ENCODE data around the gene PCDHGA3.
"Not testable (repeated sequence)": the region's sequence is repeated elsewhere in the genome, so short reads cannot be mapped to it uniquely, and the experiment has no call there.

The PCDHGA3 gene

GRCh38 chr5:141382469-141383294 lies 39.1 kb downstream of the PCDHGA3 start, which contains the start of gene PCDHGA7:
PCDHGA7 (plus strand) TSS chr5:141382742; CDS start chr5:141382900, 158 bp downstream.
- H3K4me3 ChIP-seq (ENCODE audit: low read depth, low read length) = no peak within 1 kb of the TSS

GRCh38 chr5:141383345-141383744 lies 39.7 kb downstream of the PCDHGA3 start:
- no peak overlapping the region for H3K4me3 ChIP-seq (ENCODE audit: low read depth, low read length)

GRCh38 chr5:141384471-141385267 lies 41.0 kb downstream of the PCDHGA3 start:
- H3K4me3 ChIP-seq (ENCODE audit: low read depth, low read length) = no peak overlapping the region

- peak within 1 kb of the TSS; percentile 25 for H3K4me3 ChIP-seq (ENCODE audit: low read depth, low read length)
Measured at GRCh38 chr5:141387557-141388311, 44.1 kb downstream of the PCDHGA3 start, which contains the start of gene PCDHGB4. PCDHGB4 (plus strand) TSS chr5:141387698; CDS start chr5:141387885, 187 bp downstream.

GRCh38 chr5:141388661-141389060 lies 45.0 kb downstream of the PCDHGA3 start:
- no peak overlapping the region for H3K4me3 ChIP-seq (ENCODE audit: low read depth, low read length)

GRCh38 chr5:141389153-141390042 lies 45.8 kb downstream of the PCDHGA3 start:
- H3K4me3 ChIP-seq (ENCODE audit: low read depth, low read length) = no peak overlapping the region

- no peak within 1 kb of the TSS for H3K4me3 ChIP-seq (ENCODE audit: low read depth, low read length)
Measured at GRCh38 chr5:141392429-141393198, 49.0 kb downstream of the PCDHGA3 start, which contains the start of gene PCDHGA8. PCDHGA8 (plus strand) TSS chr5:141392633; CDS start chr5:141392814, 181 bp downstream.

GRCh38 chr5:141393267-141393666 lies 49.6 kb downstream of the PCDHGA3 start:
- no peak overlapping the region for H3K4me3 ChIP-seq (ENCODE audit: low read depth, low read length)

GRCh38 chr5:141394401-141395187 lies 51.0 kb downstream of the PCDHGA3 start:
- H3K4me3 ChIP-seq (ENCODE audit: low read depth, low read length) = not testable (repeated sequence)
